OCI-LY7 (cell line): ENCODE measurements around the gene TTC33.

Experiments used
- CTCF ChIP-seq: fragments of 200-600 bp; sonication (generic); conservative IDR thresholded peaks from 2 replicates; pipeline ENCODE4 v1.5.1; 2014; ENCODE audit warnings: mild to moderate bottlenecking, antibody characterized with exemption, low read length, moderate library complexity, mixed read lengths
- EZH2phosphoT487 ChIP-seq: fragments of 200-600 bp; sonication (generic); IDR thresholded peaks from 2 replicates; pipeline ENCODE4 v1.6.1; 2018; ENCODE audit warnings: low read depth, borderline replicate concordance, mild to moderate bottlenecking, mixed run types, antibody characterized with exemption, low read length, moderate library complexity, mixed read lengths

GRCh38 chr5:40560474-40561110 lies 195.2 kb downstream of the TTC33 start:
- TF ChIP-seq CTCF (no peak), EZH2phosphoT487 (no peak)
